Activated CD4-positive, alpha-beta T cell treated with anti-CD3 and anti-CD28 coated beads, Interleukin-2, Interleukin-6, amounts not matched to agents 100 ng/mL and 50 ng/mL, durations not matched to agents 16 hours and 8 hours (primary cell): Measurements from ENCODE around the gene FNDC11.
A peak's percentile ranks its signal among the peaks of the same experiment; 100 is the strongest.
"Not testable (repeated sequence)": the region's sequence is repeated elsewhere in the genome, so short reads cannot be mapped to it uniquely, and the experiment has no call there.

ENCODE experiments used
- DNase-seq: peaks from one replicate; pipeline ENCODE4 v3.0.0-alpha.2; 2020

Gene FNDC11

GRCh38 chr20:63553933-63554290 is at the start of gene FNDC11:
Gene FNDC11 (plus strand): TSS chr20:63554159. CDS start chr20:63555664, 1,505 bp downstream.
- DNase-seq, result no peak

- no peak for DNase-seq
Observed at GRCh38 chr20:63504642-63505041, 49.3 kb upstream of the FNDC11 start.

GRCh38 chr20:63505281-63505680 is 48.7 kb upstream of the FNDC11 start:
- DNase-seq, result no peak

GRCh38 chr20:63505723-63506122 is 48.2 kb upstream of the FNDC11 start:
- no peak for DNase-seq

GRCh38 chr20:63507083-63507743 is 46.7 kb upstream of the FNDC11 start:
- DNase-seq, result no peak

GRCh38 chr20:63508072-63508768 is 45.7 kb upstream of the FNDC11 start:
- DNase-seq, result no peak

GRCh38 chr20:63509088-63509564 is 44.8 kb upstream of the FNDC11 start:
- DNase-seq, result no peak

- no peak for DNase-seq
Observed at GRCh38 chr20:63513207-63513606, 40.8 kb upstream of the FNDC11 start.

GRCh38 chr20:63514520-63514919 is 39.4 kb upstream of the FNDC11 start:
- DNase-seq, result not testable (repeated sequence)

- DNase-seq, result no peak
Observed at GRCh38 chr20:63517376-63518309, 36.3 kb upstream of the FNDC11 start.

- DNase-seq, result no peak
Observed at GRCh38 chr20:63518351-63518861, 35.6 kb upstream of the FNDC11 start.

- DNase-seq, result no peak
Observed at GRCh38 chr20:63518946-63519667, 34.9 kb upstream of the FNDC11 start.

GRCh38 chr20:63519668-63520503 is 34.1 kb upstream of the FNDC11 start:
- peak; percentile 64 for DNase-seq

- peak; percentile 90 for DNase-seq
Observed at GRCh38 chr20:63520504-63520933, 33.4 kb upstream of the FNDC11 start, which contains the start of gene PPDPF. Gene PPDPF (plus strand): TSS chr20:63520765. CDS start chr20:63521309, 544 bp downstream.

GRCh38 chr20:63520934-63521601 is 32.9 kb upstream of the FNDC11 start:
- DNase-seq, result peak; percentile 80

GRCh38 chr20:63521602-63522001 is 32.4 kb upstream of the FNDC11 start:
- no peak for DNase-seq

- no peak for DNase-seq
Observed at GRCh38 chr20:63522091-63522868, 31.7 kb upstream of the FNDC11 start.

- DNase-seq, result no peak
Observed at GRCh38 chr20:63522981-63523611, 30.9 kb upstream of the FNDC11 start.

GRCh38 chr20:63525185-63525584 is 28.8 kb upstream of the FNDC11 start:
- no peak for DNase-seq
